Mesothelial cell of epicardium (in vitro differentiated cells): ENCODE measurements around the gene TPRX1. TPM values are rescaled to one million over a fixed set of nuclear protein-coding genes. Genes with fewer than 3 reads are reported as not detected.

ENCODE experiments used
- DNase-seq, 2 experiments: peaks; one replicate each; pipeline ENCODE4 v3.0.0; 2021; ENCODE audit warnings: low spot score in 2 of 2; ENCODE audit not compliant: unreplicated experiment in 2 of 2
- H3K27ac Mint-ChIP-seq: 2 replicates; pipeline ENCODE4 v1.8.0; 2021; ENCODE audit warnings: mixed read lengths
- H3K27me3 Mint-ChIP-seq: 2 replicates; pipeline ENCODE4 v1.8.0; 2021; ENCODE audit warnings: low read depth, mixed read lengths
- H3K36me3 Mint-ChIP-seq: 2 replicates; pipeline ENCODE4 v1.8.0; 2021; ENCODE audit warnings: mixed read lengths
- H3K4me1 Mint-ChIP-seq: 2 replicates; pipeline ENCODE4 v1.8.0; 2021; ENCODE audit warnings: mixed read lengths
- H3K4me3 Mint-ChIP-seq: 2 replicates; pipeline ENCODE4 v1.8.0; 2021; ENCODE audit warnings: mild to moderate bottlenecking, moderate library complexity, mixed read lengths
- H3K9me3 Mint-ChIP-seq: 2 replicates; pipeline ENCODE4 v1.8.0; 2021; ENCODE audit warnings: mixed read lengths
- CTCF ChIP-seq: fragments of 200-600 bp; sonication (generic); IDR thresholded peaks from one replicate; pipeline ENCODE4 v1.5.0; 2021; ENCODE audit warnings: antibody characterized with exemption; ENCODE audit not compliant: unreplicated experiment
- total RNA-seq: library from RNA; stranded (reverse); gene quantifications from 3 replicates; pipeline ENCODE4 v1.2.1, GENCODE V29; 2021

The TPRX1 gene
- total RNA-seq, 1 donor from 2014 or later = not detected

- H3K36me3 Mint-ChIP-seq = no peaks in the 10 kb centered on the region
- no peaks in the 10 kb centered on the region for H3K27me3 Mint-ChIP-seq
- no peaks in the 10 kb centered on the region for H3K9me3 Mint-ChIP-seq
- TF ChIP-seq CTCF = no peak
- H3K27ac Mint-ChIP-seq = no peak overlapping the region
- H3K4me3 Mint-ChIP-seq = no peak overlapping the region
- no peak for DNase-seq
- peaks cover 6% of the 10 kb centered on the region for H3K4me1 Mint-ChIP-seq
Observed at GRCh38 chr19:47839411-47839810, 35.1 kb upstream of the TPRX1 start.

- peaks cover 6% of the 10 kb centered on the region for H3K4me1 Mint-ChIP-seq
- TF ChIP-seq CTCF = no peak
- H3K36me3 Mint-ChIP-seq = no peaks in the 10 kb centered on the region
- H3K9me3 Mint-ChIP-seq = no peaks in the 10 kb centered on the region
- H3K4me3 Mint-ChIP-seq = no peak overlapping the region
- no peaks in the 10 kb centered on the region for H3K27me3 Mint-ChIP-seq
- H3K27ac Mint-ChIP-seq = no peak overlapping the region
- DNase-seq = no peak
Observed at GRCh38 chr19:47836038-47836437, 31.7 kb upstream of the TPRX1 start.

GRCh38 chr19:47832723-47833122 is 28.4 kb upstream of the TPRX1 start:
- no peak for TF ChIP-seq CTCF
- DNase-seq = no peak
- Mint-ChIP-seq H3K4me1 (no peaks in the 10 kb centered on the region), H3K9me3 (no peaks in the 10 kb centered on the region), H3K36me3 (no peaks in the 10 kb centered on the region), H3K27me3 (no peaks in the 10 kb centered on the region), H3K4me3 (no peak overlapping the region), H3K27ac (no peak overlapping the region)

GRCh38 chr19:47826800-47827199 is 22.4 kb upstream of the TPRX1 start:
- H3K4me3 Mint-ChIP-seq = no peak overlapping the region
- H3K4me1 Mint-ChIP-seq = peaks cover 9% of the 10 kb centered on the region
- H3K36me3 Mint-ChIP-seq = no peaks in the 10 kb centered on the region
- no peaks in the 10 kb centered on the region for H3K27me3 Mint-ChIP-seq
- H3K9me3 Mint-ChIP-seq = peaks cover 8% of the 10 kb centered on the region
- DNase-seq = no peak
- H3K27ac Mint-ChIP-seq = no peak overlapping the region
- TF ChIP-seq CTCF = no peak

- TF ChIP-seq CTCF = no peak
- Mint-ChIP-seq H3K4me1 (peaks cover 16% of the 10 kb centered on the region), H3K4me3 (no peak overlapping the region), H3K27me3 (peaks cover 10% of the 10 kb centered on the region), H3K27ac (no peak overlapping the region), H3K36me3 (no peaks in the 10 kb centered on the region), H3K9me3 (peaks cover 8% of the 10 kb centered on the region)
- DNase-seq = no peak
Observed at GRCh38 chr19:47824396-47824795, 20.0 kb upstream of the TPRX1 start.

GRCh38 chr19:47821460-47822020 is 17.2 kb upstream of the TPRX1 start, which contains the start of gene CRX:
TSS of gene CRX (plus strand) at chr19:47821937. CDS start at chr19:47834444, 12,507 bp downstream.
- Mint-ChIP-seq H3K4me3 (no peak within 1 kb of the TSS), H3K9me3 (peaks cover 2% of the 10 kb centered on the region), H3K4me1 (peaks cover 16% of the 10 kb centered on the region), H3K27me3 (peaks cover 15% of the 10 kb centered on the region), H3K36me3 (no peaks in the 10 kb centered on the region), H3K27ac (no peak within 1 kb of the TSS)
- no peak for DNase-seq
- no peak for TF ChIP-seq CTCF
